ENCODE data around the gene SETD6.

The SETD6 gene

GRCh38 chr16:58492735-58493134 lies 22.6 kb upstream of the SETD6 start:
- H3K4me2 ChIP-seq (ENCODE audit: low read length) = no peak overlapping the region
- no peaks in the 10 kb centered on the region for H3F3A ChIP-seq (ENCODE audit: insufficient read depth, low read length)
- H3K27ac ChIP-seq (ENCODE audit: low read depth, low read length, poor library complexity, severe bottlenecking) = no peak overlapping the region
- no peaks in the 10 kb centered on the region for H3K36me3 ChIP-seq (ENCODE audit: insufficient read depth, low read length)
- H3K9ac ChIP-seq (ENCODE audit: low read length) = no peak overlapping the region
- H3K4me3 ChIP-seq (ENCODE audit: low read depth, low read length, poor library complexity, severe bottlenecking) = no peak overlapping the region
- no peaks in the 10 kb centered on the region for H3K79me2 ChIP-seq (ENCODE audit: insufficient read depth, low read length)
- no peaks in the 10 kb centered on the region for H3K9me2 ChIP-seq (ENCODE audit: low read depth, low read length)
- H3K9me3 ChIP-seq (ENCODE audit: low read length) = no peaks in the 10 kb centered on the region
- TF ChIP-seq CTCF (IDR thresholded peaks at IDR 0.05; ENCODE audit: low read length) = no peak
- TF ChIP-seq EZH2 (IDR thresholded peaks at IDR 0.05; ENCODE audit: borderline replicate concordance, low read length) = no peak
- H3K4me1 ChIP-seq (ENCODE audit: insufficient read depth, low read length, severe bottlenecking) = peaks cover 2% of the 10 kb centered on the region
- no peaks in the 10 kb centered on the region for H4K20me1 ChIP-seq (ENCODE audit: insufficient read depth, low read length)
- H3K27me3 ChIP-seq (ENCODE audit: insufficient read depth, low read length) = no peaks in the 10 kb centered on the region
- H2AFZ ChIP-seq (ENCODE audit: low read length) = no peak overlapping the region

- Histone ChIP-seq H3K4me1 (ENCODE audit: insufficient read depth, low read length, severe bottlenecking) (no peaks in the 10 kb centered on the region), H3K9ac (ENCODE audit: low read length) (no peak overlapping the region), H3K9me3 (ENCODE audit: low read length) (no peaks in the 10 kb centered on the region), H3K79me2 (ENCODE audit: insufficient read depth, low read length) (no peaks in the 10 kb centered on the region), H3F3A (ENCODE audit: insufficient read depth, low read length) (no peaks in the 10 kb centered on the region), H3K4me3 (ENCODE audit: low read depth, low read length, poor library complexity, severe bottlenecking) (no peak overlapping the region), H3K9me2 (ENCODE audit: low read depth, low read length) (no peaks in the 10 kb centered on the region), H2AFZ (ENCODE audit: low read length) (no peak overlapping the region), H3K4me2 (ENCODE audit: low read length) (no peak overlapping the region), H3K36me3 (ENCODE audit: insufficient read depth, low read length) (no peaks in the 10 kb centered on the region), H3K27ac (ENCODE audit: low read depth, low read length, poor library complexity, severe bottlenecking) (no peak overlapping the region), H4K20me1 (ENCODE audit: insufficient read depth, low read length) (no peaks in the 10 kb centered on the region), H3K27me3 (ENCODE audit: insufficient read depth, low read length) (no peaks in the 10 kb centered on the region)
- no peak for TF ChIP-seq CTCF (IDR thresholded peaks at IDR 0.05; ENCODE audit: low read length)
- TF ChIP-seq EZH2 (IDR thresholded peaks at IDR 0.05; ENCODE audit: borderline replicate concordance, low read length) = no peak
Measured at GRCh38 chr16:58493756-58494431, 21.4 kb upstream of the SETD6 start.

GRCh38 chr16:58494981-58495520 lies 20.3 kb upstream of the SETD6 start:
- Histone ChIP-seq H3K27ac (ENCODE audit: low read depth, low read length, poor library complexity, severe bottlenecking) (no peak overlapping the region), H3K4me2 (ENCODE audit: low read length) (no peak overlapping the region), H3K9me2 (ENCODE audit: low read depth, low read length) (no peaks in the 10 kb centered on the region), H3K9me3 (ENCODE audit: low read length) (no peaks in the 10 kb centered on the region), H3K9ac (ENCODE audit: low read length) (no peak overlapping the region), H3K36me3 (ENCODE audit: insufficient read depth, low read length) (no peaks in the 10 kb centered on the region), H4K20me1 (ENCODE audit: insufficient read depth, low read length) (no peaks in the 10 kb centered on the region), H3K79me2 (ENCODE audit: insufficient read depth, low read length) (no peaks in the 10 kb centered on the region), H2AFZ (ENCODE audit: low read length) (no peak overlapping the region), H3F3A (ENCODE audit: insufficient read depth, low read length) (no peaks in the 10 kb centered on the region), H3K4me1 (ENCODE audit: insufficient read depth, low read length, severe bottlenecking) (peaks cover 3% of the 10 kb centered on the region), H3K27me3 (ENCODE audit: insufficient read depth, low read length) (no peaks in the 10 kb centered on the region), H3K4me3 (ENCODE audit: low read depth, low read length, poor library complexity, severe bottlenecking) (no peak overlapping the region)
- TF ChIP-seq EZH2 (IDR thresholded peaks at IDR 0.05; ENCODE audit: borderline replicate concordance, low read length) (no peak), CTCF (IDR thresholded peaks at IDR 0.05; ENCODE audit: low read length) (peak; percentile 47)
